Kidney epithelial cell (primary cell): ENCODE measurements around the gene GRID1. TPM values are rescaled to one million over a fixed set of nuclear protein-coding genes. Genes with fewer than 3 reads are reported as not detected.

Source experiments
- DNase-seq: peaks from one replicate; pipeline ENCODE4 v3.0.0-alpha.2; 2010; ENCODE audit warnings: low read depth
- H3K27me3 ChIP-seq: 2 replicates; pipeline ENCODE4 v1.6.0; 2011; ENCODE audit warnings: low read length; ENCODE audit not compliant: control insufficient read depth, insufficient read depth
- H3K36me3 ChIP-seq: 2 replicates; pipeline ENCODE4 v1.5.1; 2011; ENCODE audit warnings: low read length; ENCODE audit not compliant: control insufficient read depth, insufficient read depth
- H3K4me3 ChIP-seq: 2 replicates; pipeline ENCODE4 v1.5.1; 2011; ENCODE audit warnings: low read depth, mild to moderate bottlenecking, control low read depth, low read length
- total RNA-seq: library from RNA; depleted of rRNA; stranded (reverse); fragments of >200 nt; gene quantifications from 2 replicates; pipeline ENCODE4 v1.2.3, GENCODE V29; 2015
- TF ChIP-seq, protein P1 (sequence below): IDR thresholded peaks from 2 replicates; pipeline ENCODE4 v1.5.1; 2011; ENCODE audit warnings: mild to moderate bottlenecking, moderate library complexity, low read length, control low read depth, inconsistent platforms; ENCODE audit not compliant: insufficient read depth, poor library complexity, severe bottlenecking

The GRID1 gene
- total RNA-seq, 1 donor from 2014 or later, result 0.33 TPM

DNA sequence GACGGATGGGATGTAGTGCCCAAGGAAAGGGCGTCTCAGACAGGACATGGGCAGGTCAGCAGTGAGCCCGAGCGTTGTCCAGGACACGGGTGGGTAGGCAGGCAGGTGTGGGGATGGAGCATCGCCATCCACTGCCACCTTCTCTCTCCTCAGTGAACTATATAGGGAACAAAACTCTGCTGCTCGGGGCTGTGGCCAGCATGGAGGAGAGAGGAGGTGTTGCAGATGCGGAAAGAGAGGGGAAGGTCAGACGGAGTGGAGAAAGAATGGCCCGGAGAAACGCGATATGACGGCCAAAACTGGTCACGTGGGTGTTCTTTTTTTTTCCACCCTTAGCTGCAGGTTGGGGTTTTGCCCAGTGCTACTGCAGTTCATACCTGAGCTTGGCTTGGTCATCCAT lies 71.2 kb downstream of the GRID1 start:
- Histone ChIP-seq H3K27me3 (no peaks in the 10 kb centered on the region), H3K36me3 (no peaks in the 10 kb centered on the region), H3K4me3 (no peak overlapping the region)
- TF ChIP-seq, protein P1, sequence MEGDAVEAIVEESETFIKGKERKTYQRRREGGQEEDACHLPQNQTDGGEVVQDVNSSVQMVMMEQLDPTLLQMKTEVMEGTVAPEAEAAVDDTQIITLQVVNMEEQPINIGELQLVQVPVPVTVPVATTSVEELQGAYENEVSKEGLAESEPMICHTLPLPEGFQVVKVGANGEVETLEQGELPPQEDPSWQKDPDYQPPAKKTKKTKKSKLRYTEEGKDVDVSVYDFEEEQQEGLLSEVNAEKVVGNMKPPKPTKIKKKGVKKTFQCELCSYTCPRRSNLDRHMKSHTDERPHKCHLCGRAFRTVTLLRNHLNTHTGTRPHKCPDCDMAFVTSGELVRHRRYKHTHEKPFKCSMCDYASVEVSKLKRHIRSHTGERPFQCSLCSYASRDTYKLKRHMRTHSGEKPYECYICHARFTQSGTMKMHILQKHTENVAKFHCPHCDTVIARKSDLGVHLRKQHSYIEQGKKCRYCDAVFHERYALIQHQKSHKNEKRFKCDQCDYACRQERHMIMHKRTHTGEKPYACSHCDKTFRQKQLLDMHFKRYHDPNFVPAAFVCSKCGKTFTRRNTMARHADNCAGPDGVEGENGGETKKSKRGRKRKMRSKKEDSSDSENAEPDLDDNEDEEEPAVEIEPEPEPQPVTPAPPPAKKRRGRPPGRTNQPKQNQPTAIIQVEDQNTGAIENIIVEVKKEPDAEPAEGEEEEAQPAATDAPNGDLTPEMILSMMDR, result no peak
- DNase-seq, result no peak

DNA sequence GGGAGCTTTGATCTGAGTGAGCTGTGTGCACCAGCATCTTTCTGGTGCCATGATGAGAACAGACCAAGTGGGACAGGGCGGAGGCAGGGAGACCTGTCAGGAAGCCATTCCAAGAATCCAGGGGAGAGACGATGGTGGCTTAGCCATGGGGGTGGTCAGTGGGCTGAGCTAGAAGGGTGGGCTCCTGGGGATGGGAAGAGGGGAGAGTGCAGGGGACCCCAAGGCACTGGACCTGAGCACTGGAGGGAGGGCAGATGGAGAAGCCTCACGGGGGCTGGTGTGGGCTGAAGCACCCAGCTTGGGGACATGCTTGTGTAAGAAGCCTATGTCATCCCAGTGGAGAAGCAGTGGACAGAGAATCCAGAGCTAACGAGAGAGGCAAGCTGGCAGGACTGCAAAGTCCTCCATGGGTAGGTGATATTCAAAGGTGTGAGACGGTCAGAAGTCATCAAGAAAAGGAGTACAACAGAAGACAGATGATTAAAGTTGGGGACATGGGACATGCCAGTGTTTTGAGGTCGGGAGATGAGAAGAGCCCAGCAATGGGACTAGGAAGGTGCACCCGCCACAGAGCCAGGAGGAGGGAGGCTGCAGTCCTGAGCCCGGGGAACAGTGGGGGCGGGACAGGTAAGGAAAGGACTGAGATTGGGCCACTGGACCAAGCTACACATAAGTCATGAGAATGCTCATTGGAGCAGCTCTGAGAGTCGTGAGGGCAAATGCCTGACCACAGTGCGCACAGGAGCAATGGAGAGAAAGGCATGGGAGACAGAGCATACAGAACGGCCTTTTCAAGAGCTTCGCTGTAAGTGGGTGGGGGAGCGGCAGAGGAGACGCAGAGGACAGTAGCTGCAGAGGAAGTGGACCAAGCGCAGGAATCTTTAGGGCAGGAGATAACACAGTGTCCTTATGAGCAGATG lies 72.0 kb downstream of the GRID1 start:
- TF ChIP-seq, protein P1, result no peak
- no peaks in the 10 kb centered on the region for H3K36me3 ChIP-seq
- no peak overlapping the region for H3K4me3 ChIP-seq
- DNase-seq, result no peak
- H3K27me3 ChIP-seq, result no peaks in the 10 kb centered on the region

DNA sequence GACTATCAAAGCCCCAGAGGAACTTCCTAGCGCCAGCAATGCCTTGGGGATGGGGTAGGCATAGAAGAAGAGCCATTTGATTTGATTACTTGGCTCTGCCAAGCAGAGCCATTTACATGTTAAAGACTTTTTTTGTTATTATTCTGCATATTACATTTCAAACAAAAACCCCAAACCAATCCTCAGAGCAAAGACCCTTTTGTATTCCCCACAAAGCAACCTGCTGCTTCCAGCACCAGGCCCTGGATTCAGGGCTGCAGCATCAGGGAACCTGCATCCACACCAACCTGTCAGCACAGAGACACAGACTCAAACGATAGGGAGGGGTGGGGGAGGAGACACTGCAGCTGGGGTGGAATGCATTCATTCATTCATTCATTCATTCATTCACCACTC lies 73.2 kb downstream of the GRID1 start:
- DNase-seq, result no peak
- TF ChIP-seq, protein P1, result no peak
- Histone ChIP-seq H3K4me3 (no peak overlapping the region), H3K36me3 (no peaks in the 10 kb centered on the region), H3K27me3 (no peaks in the 10 kb centered on the region)

DNA sequence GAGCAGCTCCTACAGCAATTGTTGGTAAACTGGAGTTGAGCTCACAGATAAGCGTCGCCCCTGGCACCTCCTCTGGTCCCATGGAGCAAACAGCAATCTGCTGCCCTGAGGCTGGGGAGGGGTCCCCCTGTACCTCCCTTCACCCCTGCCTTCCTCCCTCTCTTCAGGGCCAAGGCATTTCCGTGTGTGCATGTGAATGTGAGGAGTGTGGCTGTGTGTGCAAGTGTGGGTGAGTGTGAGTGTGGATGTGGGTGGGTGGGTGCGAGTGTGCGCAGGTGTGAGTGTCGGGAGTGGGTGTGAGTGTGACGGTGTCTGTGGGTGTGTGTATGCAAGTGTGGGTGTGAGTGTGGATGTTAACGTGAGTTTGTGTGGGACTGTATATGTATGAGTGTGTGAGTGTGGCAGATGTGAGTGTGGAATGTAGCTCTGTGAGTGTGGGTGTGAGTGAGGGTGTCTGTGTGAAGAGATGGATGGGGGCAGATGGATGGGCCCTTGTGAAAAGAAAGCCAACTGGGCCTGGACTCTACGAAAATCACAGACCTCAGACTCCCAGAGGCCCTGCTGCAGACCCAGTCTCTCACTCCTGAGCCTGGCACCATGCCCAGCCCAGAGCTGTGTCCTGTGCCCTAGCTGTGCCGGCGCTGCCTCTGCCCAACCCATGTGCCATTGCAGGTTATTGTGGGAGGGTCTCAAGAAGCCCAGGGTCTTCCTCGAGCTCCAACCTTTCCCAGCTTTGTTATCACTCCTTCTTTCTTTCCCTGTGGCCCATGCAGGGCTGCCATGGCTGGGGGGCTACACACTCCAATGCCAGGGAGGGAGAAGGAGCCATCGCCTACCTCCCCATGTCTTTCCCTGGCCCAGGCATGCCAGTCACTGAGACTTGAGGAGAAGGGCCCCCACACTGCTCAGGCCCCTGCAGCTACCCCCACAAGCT lies 73.9 kb downstream of the GRID1 start:
- Histone ChIP-seq H3K27me3 (no peaks in the 10 kb centered on the region), H3K4me3 (no peak overlapping the region), H3K36me3 (no peaks in the 10 kb centered on the region)
- DNase-seq, result no peak
- TF ChIP-seq, protein P1, result no peak

DNA sequence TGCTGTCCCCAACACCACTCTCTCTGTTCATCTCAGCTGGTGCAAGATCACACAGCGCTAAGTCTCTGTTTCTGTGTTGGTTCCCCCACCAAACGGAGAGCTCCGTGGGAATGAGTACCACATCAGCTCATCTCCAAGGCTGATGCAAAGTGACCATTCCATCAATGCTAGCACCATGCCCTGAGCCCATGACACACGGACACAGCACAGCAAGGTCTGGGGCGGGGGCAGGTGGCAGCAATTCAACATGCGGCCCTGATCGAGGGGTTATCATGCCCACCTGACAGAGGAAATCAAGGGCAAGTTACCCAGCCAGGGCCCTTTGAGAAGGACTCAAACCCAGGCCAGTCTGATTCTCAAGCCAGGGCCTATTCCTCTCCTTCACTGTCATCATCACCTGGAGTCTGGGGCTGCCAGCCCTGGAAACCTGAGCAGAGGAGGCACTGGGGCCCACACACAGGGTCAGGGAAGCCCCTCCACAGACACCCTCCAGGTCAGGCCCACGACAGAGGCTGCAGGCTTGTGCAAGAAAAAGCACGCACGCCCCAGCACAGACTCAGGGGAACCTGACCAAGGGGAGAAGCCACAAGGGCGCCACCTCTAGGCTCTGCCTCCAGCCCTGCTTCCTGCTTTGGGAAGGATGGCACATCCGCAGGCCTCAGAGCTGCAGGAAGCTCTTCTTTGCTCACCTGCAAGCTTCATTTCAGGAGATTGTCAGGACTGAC lies 74.8 kb downstream of the GRID1 start:
- Histone ChIP-seq H3K36me3 (no peaks in the 10 kb centered on the region), H3K27me3 (no peaks in the 10 kb centered on the region), H3K4me3 (no peak overlapping the region)
- TF ChIP-seq, protein P1, result no peak
- no peak for DNase-seq
